Measurements from ENCODE around the gene DCN. TPM values are rescaled to one million over a fixed set of nuclear protein-coding genes. Genes with fewer than 3 reads are reported as not detected.
"Not testable (repeated sequence)": the region's sequence is repeated elsewhere in the genome, so short reads cannot be mapped to it uniquely, and the experiment has no call there.

The DCN gene
- total and polyA plus RNA-seq, 7 donors, result 41.2 to 1,612 (median 675) TPM

GRCh38 chr12:91215940-91216454, 33.4 kb upstream of the DCN start:
- Histone ChIP-seq H3K27ac (peak overlapping the region in 1 of 4 donors; percentile 7), H3K36me3 (no peaks in the 10 kb centered on the region), H3K4me1 (no peaks in the 10 kb centered on the region), H3K9me3 (no peaks in the 10 kb centered on the region), H3K27me3 (no peaks in the 10 kb centered on the region), H3K4me3 (no peak overlapping the region)
- no peak for DNase-seq
- TF ChIP-seq CTCF (IDR thresholded peaks at IDR 0.05), result no peak
- TF ChIP-seq POLR2AphosphoS5 (IDR thresholded peaks at IDR 0.05), result no peak
- no peak for TF ChIP-seq POLR2A (IDR thresholded peaks at IDR 0.05)
- TF ChIP-seq EP300 (IDR thresholded peaks at IDR 0.05), result no peak
- intact Hi-C loops (cut with DNase I), result no loop called here
- 50 to 72% methylated on average over 3 of the region's 3 CpGs for WGBS, 2 donors

GRCh38 chr12:91211866-91212265, 29.2 kb upstream of the DCN start:
- H3K4me3 ChIP-seq, result no peak overlapping the region
- H3K9me3 ChIP-seq, result no peaks in the 10 kb centered on the region
- no peak overlapping the region for H3K27ac ChIP-seq
- no peaks in the 10 kb centered on the region for H3K36me3 ChIP-seq
- intact Hi-C loops (cut with DNase I), result no loop called here
- DNase-seq, result no peak
- TF ChIP-seq POLR2AphosphoS5 (IDR thresholded peaks at IDR 0.05) (no peak), EP300 (IDR thresholded peaks at IDR 0.05) (no peak), CTCF (IDR thresholded peaks at IDR 0.05) (no peak), POLR2A (IDR thresholded peaks at IDR 0.05) (no peak)
- no peaks in the 10 kb centered on the region for H3K4me1 ChIP-seq
- H3K27me3 ChIP-seq, result no peaks in the 10 kb centered on the region
- 69 to 78% methylated on average over 1 of the region's 1 CpG for WGBS, 2 donors

GRCh38 chr12:91210618-91211017, 28.0 kb upstream of the DCN start:
- no peak overlapping the region for H3K4me3 ChIP-seq
- no peaks in the 10 kb centered on the region for H3K36me3 ChIP-seq
- 75 to 81% methylated on average over 2 of the region's 2 CpGs for WGBS, 2 donors
- H3K27ac ChIP-seq, result no peak overlapping the region
- no peaks in the 10 kb centered on the region for H3K27me3 ChIP-seq
- TF ChIP-seq EP300 (IDR thresholded peaks at IDR 0.05) (no peak), POLR2AphosphoS5 (IDR thresholded peaks at IDR 0.05) (no peak), POLR2A (IDR thresholded peaks at IDR 0.05) (no peak), CTCF (IDR thresholded peaks at IDR 0.05) (no peak)
- intact Hi-C loops (cut with DNase I), result no loop called here
- H3K4me1 ChIP-seq, result no peaks in the 10 kb centered on the region
- H3K9me3 ChIP-seq, result no peaks in the 10 kb centered on the region
- no peak for DNase-seq

GRCh38 chr12:91210144-91210543, 27.5 kb upstream of the DCN start:
- no peak for DNase-seq
- intact Hi-C loops (cut with DNase I), result no loop called here
- Histone ChIP-seq H3K9me3 (no peaks in the 10 kb centered on the region), H3K4me3 (no peak overlapping the region), H3K36me3 (no peaks in the 10 kb centered on the region), H3K4me1 (no peaks in the 10 kb centered on the region), H3K27me3 (no peaks in the 10 kb centered on the region), H3K27ac (no peak overlapping the region)
- TF ChIP-seq POLR2A (IDR thresholded peaks at IDR 0.05) (no peak), POLR2AphosphoS5 (IDR thresholded peaks at IDR 0.05) (no peak), CTCF (IDR thresholded peaks at IDR 0.05) (no peak), EP300 (IDR thresholded peaks at IDR 0.05) (no peak)

GRCh38 chr12:91207301-91207700, 24.7 kb upstream of the DCN start:
- H3K4me3 ChIP-seq; intact Hi-C loops (cut with DNase I); H3K4me1 ChIP-seq; H3K9me3 ChIP-seq; H3K36me3 ChIP-seq; H3K27me3 ChIP-seq; DNase-seq; H3K27ac ChIP-seq: not testable (repeated sequence)
